Tibial nerve (tissue), 4 donors: Measurements from ENCODE around the gene XYLT1.

ENCODE experiments used
- CTCF ChIP-seq, 5 experiments: fragments of 200-600 bp in 3 of 5; fragments of 450-650 bp in 2 of 5; sonication (generic) in 3 of 5; IDR thresholded peaks; one replicate each; pipeline ENCODE4 v1.5.1; 2016 to 2019; ENCODE audit warnings: antibody characterized with exemption in 5 of 5, mild to moderate bottlenecking in 3 of 5, moderate library complexity in 2 of 5
- EP300 ChIP-seq, 2 donors: sonication (generic); formaldehyde crosslinking; IDR thresholded peaks; one replicate each; pipeline ENCODE4 v1.6.1; 2017; ENCODE audit warnings: antibody characterized with exemption in 2 of 2, mild to moderate bottlenecking in 1 of 2
- POLR2A ChIP-seq, 2 donors: fragments of 450-650 bp; IDR thresholded peaks; one replicate each; pipeline ENCODE4 v1.6.1; 2017; ENCODE audit warnings: antibody characterized with exemption in 2 of 2, mild to moderate bottlenecking in 2 of 2, moderate library complexity in 2 of 2

- no peak for TF ChIP-seq POLR2A (IDR thresholded peaks at IDR 0.05)
- no peak for TF ChIP-seq CTCF (IDR thresholded peaks at IDR 0.05)
- no peak for TF ChIP-seq EP300 (IDR thresholded peaks at IDR 0.05)
Observed at GRCh38 chr16:17450291-17450690, 20.5 kb downstream of the XYLT1 start.
